ENCODE data around the gene SEPTIN1. TPM values are rescaled to one million over a fixed set of nuclear protein-coding genes. Genes with fewer than 3 reads are reported as not detected.
"Not testable (repeated sequence)": the region's sequence is repeated elsewhere in the genome, so short reads cannot be mapped to it uniquely, and the experiment has no call there.

The SEPTIN1 gene
- polyA plus RNA-seq, 3 donors = 0.31 to 0.60 (median 0.49) TPM

DNA sequence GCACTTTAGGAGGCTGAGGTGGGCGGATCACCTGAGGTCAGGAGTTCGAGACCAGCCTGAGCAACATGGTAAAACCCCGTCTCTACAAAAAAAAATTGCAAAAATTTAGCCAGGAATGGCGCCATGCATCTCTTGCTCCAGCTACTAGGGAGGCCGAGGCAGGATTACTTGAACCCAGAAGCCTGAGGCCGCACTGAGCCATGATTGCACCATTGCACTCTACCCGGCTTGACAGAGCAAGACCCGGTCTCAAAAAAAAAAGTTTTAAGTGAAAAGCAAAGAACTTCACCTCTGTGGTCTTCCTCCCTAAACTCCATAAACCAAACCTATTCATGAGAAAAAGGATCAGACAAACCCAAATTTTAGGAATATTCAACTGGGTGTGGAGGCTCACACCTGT is 34.2 kb downstream of the SEPTIN1 start:
- H3K4me1 ChIP-seq (ENCODE audit: control insufficient read depth in 1 of 2, insufficient read depth in 2 of 2, low read length in 2 of 2) = no peaks in the 10 kb centered on the region
- DNase-seq = no peak
- peaks cover 15% of the 10 kb centered on the region for H3K79me2 ChIP-seq (ENCODE audit: insufficient read depth, low read length)
- H3K27me3 ChIP-seq (ENCODE audit: control insufficient read depth in 2 of 2, insufficient read depth in 2 of 2, low read length in 2 of 2) = no peaks in the 10 kb centered on the region
- peaks cover 21% of the 10 kb centered on the region for H4K20me1 ChIP-seq (ENCODE audit: insufficient read depth, low read length)
- H2AFZ ChIP-seq (ENCODE audit: insufficient read depth, low read depth, low read length, poor library complexity, severe bottlenecking) = no peak overlapping the region
- no peak overlapping the region for H3K27ac ChIP-seq (ENCODE audit: low read depth in 1 of 2, low read length in 2 of 2)
- no peaks in the 10 kb centered on the region for H3K27me3 Mint-ChIP-seq (ENCODE audit: low read depth in 3 of 3)
- H3K4me3 Mint-ChIP-seq = no peak overlapping the region
- peaks cover 38% of the 10 kb centered on the region in 2 donors for H3K36me3 Mint-ChIP-seq
- TF ChIP-seq, protein P1, sequence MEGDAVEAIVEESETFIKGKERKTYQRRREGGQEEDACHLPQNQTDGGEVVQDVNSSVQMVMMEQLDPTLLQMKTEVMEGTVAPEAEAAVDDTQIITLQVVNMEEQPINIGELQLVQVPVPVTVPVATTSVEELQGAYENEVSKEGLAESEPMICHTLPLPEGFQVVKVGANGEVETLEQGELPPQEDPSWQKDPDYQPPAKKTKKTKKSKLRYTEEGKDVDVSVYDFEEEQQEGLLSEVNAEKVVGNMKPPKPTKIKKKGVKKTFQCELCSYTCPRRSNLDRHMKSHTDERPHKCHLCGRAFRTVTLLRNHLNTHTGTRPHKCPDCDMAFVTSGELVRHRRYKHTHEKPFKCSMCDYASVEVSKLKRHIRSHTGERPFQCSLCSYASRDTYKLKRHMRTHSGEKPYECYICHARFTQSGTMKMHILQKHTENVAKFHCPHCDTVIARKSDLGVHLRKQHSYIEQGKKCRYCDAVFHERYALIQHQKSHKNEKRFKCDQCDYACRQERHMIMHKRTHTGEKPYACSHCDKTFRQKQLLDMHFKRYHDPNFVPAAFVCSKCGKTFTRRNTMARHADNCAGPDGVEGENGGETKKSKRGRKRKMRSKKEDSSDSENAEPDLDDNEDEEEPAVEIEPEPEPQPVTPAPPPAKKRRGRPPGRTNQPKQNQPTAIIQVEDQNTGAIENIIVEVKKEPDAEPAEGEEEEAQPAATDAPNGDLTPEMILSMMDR (IDR thresholded peaks at IDR 0.05) = no peak
- no peaks in the 10 kb centered on the region for H3K9me3 ChIP-seq (replicated peaks in 1 of 2; ENCODE audit: control insufficient read depth in 1 of 2, insufficient read depth in 1 of 2, low read length in 2 of 2)
- peaks cover 8% of the 10 kb centered on the region for H3K4me1 Mint-ChIP-seq
- no peak overlapping the region for H3K27ac Mint-ChIP-seq
- H3K4me3 ChIP-seq (replicated peaks in 1 of 3; ENCODE audit: low read depth in 2 of 3, low read length in 3 of 3) = no peak overlapping the region
- intact Hi-C loops (cut with micrococcal nuclease) = no loop called here
- 94% methylated on average over 8 of the region's 8 CpGs for WGBS (ENCODE audit: insufficient coverage)
- H3K4me2 ChIP-seq (replicated peaks; ENCODE audit: extremely low read depth, low read length, poor library complexity, severe bottlenecking) = no peak overlapping the region
- no peak overlapping the region for H3K9ac ChIP-seq (ENCODE audit: insufficient read depth, low read length, poor library complexity, severe bottlenecking)
- H3K36me3 ChIP-seq (replicated peaks in 1 of 2; ENCODE audit: control insufficient read depth in 1 of 2, insufficient read depth in 2 of 2, low read length in 2 of 2) = peaks cover 28 to 34% of the 10 kb centered on the region in 2 donors
- H3K9me3 Mint-ChIP-seq = no peaks in the 10 kb centered on the region

DNA sequence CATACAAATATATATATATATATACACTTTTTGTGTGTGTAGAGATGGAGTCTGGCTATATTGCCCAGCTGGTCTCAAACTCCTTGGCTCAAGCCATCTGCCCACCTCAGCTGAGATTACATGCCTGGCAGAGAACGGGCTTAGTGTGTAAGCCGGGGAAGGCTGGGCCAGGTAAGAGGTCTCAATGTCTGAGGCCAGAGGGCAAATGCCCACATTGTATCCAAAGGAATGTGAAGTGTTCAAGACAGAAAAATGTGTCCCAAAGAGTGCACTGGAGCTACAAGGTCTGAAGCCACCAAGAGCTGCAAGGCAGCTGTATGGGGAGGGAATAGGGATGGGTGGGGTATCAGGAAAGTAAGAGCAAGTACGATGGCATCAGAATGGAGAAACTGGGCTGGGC is 36.1 kb downstream of the SEPTIN1 start:
- no peaks in the 10 kb centered on the region for H3K9me3 ChIP-seq (replicated peaks in 1 of 2; ENCODE audit: control insufficient read depth in 1 of 2, insufficient read depth in 1 of 2, low read length in 2 of 2)
- no peak for DNase-seq
- H3K4me2 ChIP-seq (replicated peaks; ENCODE audit: extremely low read depth, low read length, poor library complexity, severe bottlenecking) = no peak overlapping the region
- no peaks in the 10 kb centered on the region for H3K79me2 ChIP-seq (ENCODE audit: insufficient read depth, low read length)
- H3K36me3 Mint-ChIP-seq = peaks cover 20 to 22% of the 10 kb centered on the region in 2 donors
- peaks cover 3% of the 10 kb centered on the region for H4K20me1 ChIP-seq (ENCODE audit: insufficient read depth, low read length)
- intact Hi-C loops (cut with micrococcal nuclease) = no loop called here
- H3K4me3 ChIP-seq (replicated peaks in 1 of 3; ENCODE audit: low read depth in 2 of 3, low read length in 3 of 3) = no peak overlapping the region
- peaks cover 9 to 16% of the 10 kb centered on the region in 2 donors for H3K36me3 ChIP-seq (replicated peaks in 1 of 2; ENCODE audit: control insufficient read depth in 1 of 2, insufficient read depth in 2 of 2, low read length in 2 of 2)
- no peak overlapping the region for H3K9ac ChIP-seq (ENCODE audit: insufficient read depth, low read length, poor library complexity, severe bottlenecking)
- TF ChIP-seq, protein P1 (IDR thresholded peaks at IDR 0.05) = no peak
- H3K27me3 ChIP-seq (ENCODE audit: control insufficient read depth in 2 of 2, insufficient read depth in 2 of 2, low read length in 2 of 2) = no peaks in the 10 kb centered on the region
- no peak overlapping the region for H2AFZ ChIP-seq (ENCODE audit: insufficient read depth, low read depth, low read length, poor library complexity, severe bottlenecking)
- H3K27ac ChIP-seq (ENCODE audit: low read depth in 1 of 2, low read length in 2 of 2) = no peak overlapping the region
- no peaks in the 10 kb centered on the region for H3K4me1 ChIP-seq (ENCODE audit: control insufficient read depth in 1 of 2, insufficient read depth in 2 of 2, low read length in 2 of 2)
- no peaks in the 10 kb centered on the region for H3K9me3 Mint-ChIP-seq
- H3K27ac Mint-ChIP-seq = no peak overlapping the region
- H3K27me3 Mint-ChIP-seq (ENCODE audit: low read depth in 3 of 3) = no peaks in the 10 kb centered on the region
- H3K4me3 Mint-ChIP-seq = no peak overlapping the region
- H3K4me1 Mint-ChIP-seq = peaks cover 8% of the 10 kb centered on the region
- WGBS (ENCODE audit: insufficient coverage) = 100% methylated on average over 2 of the region's 3 CpGs

DNA sequence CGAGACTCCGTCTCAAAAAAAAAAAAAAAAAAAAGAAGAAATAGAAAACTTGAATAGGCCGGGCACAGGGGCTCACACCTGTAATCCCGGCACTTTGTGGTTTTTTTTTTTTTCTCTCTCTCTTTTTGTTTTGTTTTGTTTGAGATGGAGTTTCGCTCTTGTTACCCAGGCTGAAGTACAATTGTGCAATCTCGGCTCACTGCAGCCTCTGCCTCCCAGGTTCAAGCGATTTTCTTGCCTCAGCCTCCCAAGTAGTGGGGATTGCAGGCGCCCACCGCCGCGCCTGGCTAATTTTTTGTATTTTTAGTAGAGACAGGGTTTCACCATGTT is 38.9 kb downstream of the SEPTIN1 start:
- H3K36me3 Mint-ChIP-seq; H3K27ac Mint-ChIP-seq; H3K4me3 Mint-ChIP-seq; H3K4me1 ChIP-seq (ENCODE audit: control insufficient read depth in 1 of 2, insufficient read depth in 2 of 2, low read length in 2 of 2); H3K27me3 ChIP-seq (ENCODE audit: control insufficient read depth in 2 of 2, insufficient read depth in 2 of 2, low read length in 2 of 2); H3K4me1 Mint-ChIP-seq; H4K20me1 ChIP-seq (ENCODE audit: insufficient read depth, low read length); H3K9ac ChIP-seq (ENCODE audit: insufficient read depth, low read length, poor library complexity, severe bottlenecking); H2AFZ ChIP-seq (ENCODE audit: insufficient read depth, low read depth, low read length, poor library complexity, severe bottlenecking); DNase-seq; H3K9me3 Mint-ChIP-seq; H3K27ac ChIP-seq (ENCODE audit: low read depth in 1 of 2, low read length in 2 of 2); H3K4me2 ChIP-seq (replicated peaks; ENCODE audit: extremely low read depth, low read length, poor library complexity, severe bottlenecking); intact Hi-C loops (cut with micrococcal nuclease); H3K9me3 ChIP-seq (replicated peaks in 1 of 2; ENCODE audit: control insufficient read depth in 1 of 2, insufficient read depth in 1 of 2, low read length in 2 of 2); H3K4me3 ChIP-seq (replicated peaks in 1 of 3; ENCODE audit: low read depth in 2 of 3, low read length in 3 of 3); H3K27me3 Mint-ChIP-seq (ENCODE audit: low read depth in 3 of 3); H3K36me3 ChIP-seq (replicated peaks in 1 of 2; ENCODE audit: control insufficient read depth in 1 of 2, insufficient read depth in 2 of 2, low read length in 2 of 2); H3K79me2 ChIP-seq (ENCODE audit: insufficient read depth, low read length): not testable (repeated sequence)
- 100% methylated on average over 1 of the region's 11 CpGs for WGBS (ENCODE audit: insufficient coverage)

All from CD14-positive monocyte (primary cell).